GM12878 (cell line): Measurements from ENCODE around the gene SPRED3. TPM values are rescaled to one million over a fixed set of nuclear protein-coding genes. Genes with fewer than 3 reads are reported as not detected.

ENCODE experiments used
- FOS ChIP-seq: IDR thresholded peaks from 3 replicates; pipeline ENCODE4 v1.6.1; 2011; ENCODE audit warnings: borderline replicate concordance; ENCODE audit not compliant: insufficient read length; ENCODE audit errors: extremely low read depth
- HCFC1 ChIP-seq: fragments of 150-350 bp; IDR thresholded peaks from 2 replicates; pipeline ENCODE4 v1.6.1; 2014; ENCODE audit warnings: low read length
- IKZF1 ChIP-seq: fragments of 450-650 bp; conservative IDR thresholded peaks from 2 replicates; pipeline ENCODE4 v1.6.1; 2017; ENCODE audit warnings: antibody characterized with exemption, mild to moderate bottlenecking
- KAT2A ChIP-seq: conservative IDR thresholded peaks from 2 replicates; pipeline ENCODE4 v1.6.1; 2011; ENCODE audit warnings: low read depth, low read length; ENCODE audit not compliant: control insufficient read depth
- KLF5 ChIP-seq: fragments of 450-650 bp; IDR thresholded peaks from 2 replicates; pipeline ENCODE4 v1.6.1; 2014; ENCODE audit warnings: mild to moderate bottlenecking; ENCODE audit not compliant: partially characterized antibody
- LARP7 ChIP-seq: fragments of 450-650 bp; IDR thresholded peaks from 2 replicates; pipeline ENCODE4 v1.6.1; 2017; ENCODE audit warnings: mild to moderate bottlenecking
- NFIC ChIP-seq: IDR thresholded peaks from 2 replicates; pipeline ENCODE4 v1.6.1; 2012; ENCODE audit warnings: low read depth, mild to moderate bottlenecking, inconsistent platforms, low read length, moderate library complexity
- NR2C2 ChIP-seq: IDR thresholded peaks from 2 replicates; pipeline ENCODE4 v1.6.1; 2011; ENCODE audit warnings: borderline replicate concordance, low read depth; ENCODE audit not compliant: control insufficient read depth, insufficient read length
- PML ChIP-seq: IDR thresholded peaks from 2 replicates; pipeline ENCODE4 v1.6.1; 2012; ENCODE audit warnings: low read length, inconsistent platforms
- POLR2A ChIP-seq: IDR thresholded peaks from 2 replicates; pipeline ENCODE4 v1.6.1; 2011; ENCODE audit warnings: low read depth, mild to moderate bottlenecking, low read length
- POLR2AphosphoS5 ChIP-seq: IDR thresholded peaks from 2 replicates; pipeline ENCODE4 v1.6.1; 2011; ENCODE audit warnings: mild to moderate bottlenecking, low read length, inconsistent platforms
- POU2F2 ChIP-seq: IDR thresholded peaks from 3 replicates; pipeline ENCODE4 v1.6.1; 2011; ENCODE audit warnings: low read depth, mild to moderate bottlenecking, low read length, borderline replicate concordance
- RAD21 ChIP-seq: IDR thresholded peaks from 2 replicates; pipeline ENCODE4 v1.6.1; 2011; ENCODE audit warnings: mild to moderate bottlenecking, low read depth, low read length, moderate library complexity; ENCODE audit not compliant: insufficient read depth
- RAD51 ChIP-seq: fragments of 450-650 bp; IDR thresholded peaks from 2 replicates; pipeline ENCODE4 v1.6.1; 2016; ENCODE audit warnings: moderate library complexity, mild to moderate bottlenecking, inconsistent platforms
- SIX5 ChIP-seq: IDR thresholded peaks from 2 replicates; pipeline ENCODE4 v1.6.1; 2011; ENCODE audit warnings: mild to moderate bottlenecking, low read depth, low read length, moderate library complexity; ENCODE audit not compliant: severe bottlenecking
- SMAD1 ChIP-seq: fragments of 450-650 bp; IDR thresholded peaks from 2 replicates; pipeline ENCODE4 v1.6.1; 2018; ENCODE audit warnings: mild to moderate bottlenecking, low read depth; ENCODE audit not compliant: partially characterized antibody
- SP1 ChIP-seq: IDR thresholded peaks from one replicate; pipeline ENCODE4 v1.6.1; 2011; ENCODE audit warnings: low read depth, low read length
- SPI1 ChIP-seq: IDR thresholded peaks from 2 replicates; pipeline ENCODE4 v1.6.1; 2011; ENCODE audit warnings: low read depth, mild to moderate bottlenecking, low read length, moderate library complexity, borderline replicate concordance; ENCODE audit not compliant: insufficient read depth
- polyA plus RNA-seq, 11 experiments: library from polyadenylated mRNA; depleted of rRNA in 4 of 11; unstranded in 6 of 11; stranded (reverse) in 5 of 11; fragments of >200 nt; fragmentation: Nextera tagmentation in 4 of 11; fragmentation: Illumina TruSeq in 1 of 11; extraction: Ambion mirVana in 4 of 11; extraction: Trizol in 1 of 11; gene quantifications; 1 replicate in 1 of 11; 2 replicates in 10 of 11; pipeline versions ENCODE4 v1.2.1 to v1.2.3, GENCODE V29; 2011 to 2016; ENCODE audit warnings: inconsistent platforms in 2 of 11, missing spikeins in 2 of 11, low read depth in 1 of 11
- total RNA-seq, 4 experiments: library from RNA; depleted of rRNA in 3 of 4; stranded (reverse); fragments of >200 nt in 3 of 4; fragmentation: Illumina TruSeq in 1 of 4; extraction: Trizol in 1 of 4; gene quantifications; 2 replicates each; pipeline versions ENCODE4 v1.2.1 to v1.2.3, GENCODE V29; 2013 to 2021
- TF ChIP-seq, protein P1 (sequence below): IDR thresholded peaks from 2 replicates; pipeline ENCODE4 v1.6.1; 2011; ENCODE audit warnings: mild to moderate bottlenecking, low read depth, low read length, moderate library complexity; ENCODE audit not compliant: insufficient replicate concordance
- TF ChIP-seq, protein P2 (sequence below): fragments of 450-650 bp; conservative IDR thresholded peaks from 2 replicates; pipeline ENCODE4 v1.6.1; 2017; ENCODE audit warnings: mild to moderate bottlenecking, moderate library complexity
- TF ChIP-seq, protein P3 (sequence below): fragments of 450-650 bp; IDR thresholded peaks from 2 replicates; pipeline ENCODE4 v1.6.1; 2018; ENCODE audit warnings: borderline replicate concordance, mild to moderate bottlenecking; ENCODE audit not compliant: partially characterized antibody
- TF ChIP-seq, protein P4 (sequence below): fragments of 450-650 bp; IDR thresholded peaks from 2 replicates; pipeline ENCODE4 v1.6.1; 2017; ENCODE audit warnings: mild to moderate bottlenecking, low read depth, inconsistent platforms; ENCODE audit not compliant: poor library complexity, severe bottlenecking

The SPRED3 gene
- total and polyA plus RNA-seq, 10 of the 15 experiments (the other 5 are each of a cell fraction or from before 2014, with no cell fraction given): 0.09 to 1.5 (median 0.31) TPM; not detected in 2

DNA sequence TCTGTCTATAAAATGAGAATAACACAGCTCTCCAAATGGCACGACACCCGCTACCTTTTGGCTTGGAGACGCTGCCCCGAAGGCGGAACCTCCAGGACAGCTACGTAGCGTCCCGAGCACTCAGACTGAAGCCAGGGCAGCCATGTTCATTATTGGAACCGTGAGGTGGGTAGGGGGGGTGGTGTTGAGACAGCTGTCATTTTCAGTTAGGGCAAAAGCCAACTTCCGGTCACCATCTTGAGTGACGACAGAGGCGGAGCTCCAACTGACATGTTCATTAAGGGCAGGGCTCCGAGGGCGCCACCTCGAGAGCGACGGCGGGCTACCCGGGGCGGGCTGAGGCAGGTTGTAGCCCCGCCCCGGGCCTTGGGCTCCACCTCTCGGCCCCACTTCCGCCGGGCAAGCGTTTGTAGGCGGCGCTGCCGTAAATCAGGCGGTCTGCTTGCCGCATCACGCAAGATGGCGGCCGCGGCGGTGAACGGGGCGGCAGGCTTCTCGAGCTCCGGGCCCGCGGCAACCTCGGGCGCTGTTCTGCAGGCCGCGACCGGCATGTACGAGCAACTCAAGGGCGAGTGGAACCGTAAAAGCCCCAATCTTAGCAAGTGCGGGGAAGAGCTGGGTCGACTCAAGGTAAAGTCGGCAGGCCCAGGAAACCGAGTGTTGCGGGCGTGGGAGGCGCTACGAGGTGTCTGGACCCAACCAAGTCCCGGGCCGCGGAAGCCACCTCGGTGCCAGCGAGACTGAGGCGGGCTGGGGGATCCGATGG lies 14.0 kb upstream of the SPRED3 start, which contains the start of gene PSMD8 (continued):
- 0 out of 2 replicates have a peak, but pooled peaks have one; percentile 15 for TF ChIP-seq RAD51
- peak; percentile 51 for TF ChIP-seq SP1
- TF ChIP-seq SPI1: peak; percentile 64
- peak; percentile 73 for TF ChIP-seq IKZF1
- TF ChIP-seq PML: peak; percentile 97
- TF ChIP-seq POLR2A: peak; percentile 100
- TF ChIP-seq, protein P1, sequence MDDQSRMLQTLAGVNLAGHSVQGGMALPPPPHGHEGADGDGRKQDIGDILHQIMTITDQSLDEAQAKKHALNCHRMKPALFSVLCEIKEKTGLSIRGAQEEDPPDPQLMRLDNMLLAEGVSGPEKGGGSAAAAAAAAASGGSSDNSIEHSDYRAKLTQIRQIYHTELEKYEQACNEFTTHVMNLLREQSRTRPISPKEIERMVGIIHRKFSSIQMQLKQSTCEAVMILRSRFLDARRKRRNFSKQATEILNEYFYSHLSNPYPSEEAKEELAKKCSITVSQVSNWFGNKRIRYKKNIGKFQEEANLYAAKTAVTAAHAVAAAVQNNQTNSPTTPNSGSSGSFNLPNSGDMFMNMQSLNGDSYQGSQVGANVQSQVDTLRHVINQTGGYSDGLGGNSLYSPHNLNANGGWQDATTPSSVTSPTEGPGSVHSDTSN: peak; percentile 80
- TF ChIP-seq NR2C2: no peak
- TF ChIP-seq SIX5: peak; percentile 81
- peak; percentile 70; the same call in 2 of the 3 replicates for TF ChIP-seq POU2F2
- no peak for TF ChIP-seq NFIC
- TF ChIP-seq, protein P2, sequence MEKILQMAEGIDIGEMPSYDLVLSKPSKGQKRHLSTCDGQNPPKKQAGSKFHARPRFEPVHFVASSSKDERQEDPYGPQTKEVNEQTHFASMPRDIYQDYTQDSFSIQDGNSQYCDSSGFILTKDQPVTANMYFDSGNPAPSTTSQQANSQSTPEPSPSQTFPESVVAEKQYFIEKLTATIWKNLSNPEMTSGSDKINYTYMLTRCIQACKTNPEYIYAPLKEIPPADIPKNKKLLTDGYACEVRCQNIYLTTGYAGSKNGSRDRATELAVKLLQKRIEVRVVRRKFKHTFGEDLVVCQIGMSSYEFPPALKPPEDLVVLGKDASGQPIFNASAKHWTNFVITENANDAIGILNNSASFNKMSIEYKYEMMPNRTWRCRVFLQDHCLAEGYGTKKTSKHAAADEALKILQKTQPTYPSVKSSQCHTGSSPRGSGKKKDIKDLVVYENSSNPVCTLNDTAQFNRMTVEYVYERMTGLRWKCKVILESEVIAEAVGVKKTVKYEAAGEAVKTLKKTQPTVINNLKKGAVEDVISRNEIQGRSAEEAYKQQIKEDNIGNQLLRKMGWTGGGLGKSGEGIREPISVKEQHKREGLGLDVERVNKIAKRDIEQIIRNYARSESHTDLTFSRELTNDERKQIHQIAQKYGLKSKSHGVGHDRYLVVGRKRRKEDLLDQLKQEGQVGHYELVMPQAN: peak; percentile 95
- no peak for TF ChIP-seq FOS
- TF ChIP-seq KLF5: peak; percentile 56
- TF ChIP-seq KAT2A: no peak
- peak; percentile 96 for TF ChIP-seq POLR2AphosphoS5
- peak; percentile 68 for TF ChIP-seq SMAD1
- TF ChIP-seq, protein P3, sequence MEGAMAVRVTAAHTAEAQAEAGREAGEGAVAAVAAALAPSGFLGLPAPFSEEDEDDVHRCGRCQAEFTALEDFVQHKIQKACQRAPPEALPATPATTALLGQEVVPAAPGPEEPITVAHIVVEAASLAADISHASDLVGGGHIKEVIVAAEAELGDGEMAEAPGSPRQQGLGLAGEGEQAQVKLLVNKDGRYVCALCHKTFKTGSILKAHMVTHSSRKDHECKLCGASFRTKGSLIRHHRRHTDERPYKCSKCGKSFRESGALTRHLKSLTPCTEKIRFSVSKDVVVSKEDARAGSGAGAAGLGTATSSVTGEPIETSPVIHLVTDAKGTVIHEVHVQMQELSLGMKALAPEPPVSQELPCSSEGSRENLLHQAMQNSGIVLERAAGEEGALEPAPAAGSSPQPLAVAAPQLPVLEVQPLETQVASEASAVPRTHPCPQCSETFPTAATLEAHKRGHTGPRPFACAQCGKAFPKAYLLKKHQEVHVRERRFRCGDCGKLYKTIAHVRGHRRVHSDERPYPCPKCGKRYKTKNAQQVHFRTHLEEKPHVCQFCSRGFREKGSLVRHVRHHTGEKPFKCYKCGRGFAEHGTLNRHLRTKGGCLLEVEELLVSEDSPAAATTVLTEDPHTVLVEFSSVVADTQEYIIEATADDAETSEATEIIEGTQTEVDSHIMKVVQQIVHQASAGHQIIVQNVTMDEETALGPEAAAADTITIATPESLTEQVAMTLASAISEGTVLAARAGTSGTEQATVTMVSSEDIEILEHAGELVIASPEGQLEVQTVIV: peak; percentile 98
- TF ChIP-seq, protein P4, sequence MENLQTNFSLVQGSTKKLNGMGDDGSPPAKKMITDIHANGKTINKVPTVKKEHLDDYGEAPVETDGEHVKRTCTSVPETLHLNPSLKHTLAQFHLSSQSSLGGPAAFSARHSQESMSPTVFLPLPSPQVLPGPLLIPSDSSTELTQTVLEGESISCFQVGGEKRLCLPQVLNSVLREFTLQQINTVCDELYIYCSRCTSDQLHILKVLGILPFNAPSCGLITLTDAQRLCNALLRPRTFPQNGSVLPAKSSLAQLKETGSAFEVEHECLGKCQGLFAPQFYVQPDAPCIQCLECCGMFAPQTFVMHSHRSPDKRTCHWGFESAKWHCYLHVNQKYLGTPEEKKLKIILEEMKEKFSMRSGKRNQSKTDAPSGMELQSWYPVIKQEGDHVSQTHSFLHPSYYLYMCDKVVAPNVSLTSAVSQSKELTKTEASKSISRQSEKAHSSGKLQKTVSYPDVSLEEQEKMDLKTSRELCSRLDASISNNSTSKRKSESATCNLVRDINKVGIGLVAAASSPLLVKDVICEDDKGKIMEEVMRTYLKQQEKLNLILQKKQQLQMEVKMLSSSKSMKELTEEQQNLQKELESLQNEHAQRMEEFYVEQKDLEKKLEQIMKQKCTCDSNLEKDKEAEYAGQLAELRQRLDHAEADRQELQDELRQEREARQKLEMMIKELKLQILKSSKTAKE: peak; percentile 32
- TF ChIP-seq HCFC1: peak; percentile 85
- TF ChIP-seq LARP7: peak; percentile 96
- TF ChIP-seq RAD21: no peak
